ENCODE results near the gene NEDD9.
A peak's percentile ranks its signal among the peaks of the same experiment; 100 is the strongest.

The NEDD9 gene

DNA sequence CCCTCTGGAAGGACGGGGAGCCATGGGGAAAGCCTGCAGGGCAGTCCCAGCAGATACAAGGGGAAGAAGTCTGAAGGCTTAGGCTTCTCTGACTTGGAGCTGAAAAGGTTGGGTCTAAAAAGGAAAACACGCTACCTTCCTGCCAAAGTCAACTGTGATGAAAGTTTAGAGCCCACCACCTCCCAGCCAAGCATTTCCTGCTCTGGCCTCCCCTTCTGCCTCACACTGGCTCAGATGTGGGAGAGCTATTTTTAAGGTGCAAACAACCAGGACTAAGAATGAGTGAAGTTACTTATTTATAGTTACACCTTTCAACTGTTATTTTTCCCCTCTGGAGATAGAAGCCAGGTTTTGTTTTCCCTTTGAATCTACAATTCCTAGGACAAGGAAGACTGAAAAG, 21.2 kb downstream of the NEDD9 start:
- TF ChIP-seq, protein P1, sequence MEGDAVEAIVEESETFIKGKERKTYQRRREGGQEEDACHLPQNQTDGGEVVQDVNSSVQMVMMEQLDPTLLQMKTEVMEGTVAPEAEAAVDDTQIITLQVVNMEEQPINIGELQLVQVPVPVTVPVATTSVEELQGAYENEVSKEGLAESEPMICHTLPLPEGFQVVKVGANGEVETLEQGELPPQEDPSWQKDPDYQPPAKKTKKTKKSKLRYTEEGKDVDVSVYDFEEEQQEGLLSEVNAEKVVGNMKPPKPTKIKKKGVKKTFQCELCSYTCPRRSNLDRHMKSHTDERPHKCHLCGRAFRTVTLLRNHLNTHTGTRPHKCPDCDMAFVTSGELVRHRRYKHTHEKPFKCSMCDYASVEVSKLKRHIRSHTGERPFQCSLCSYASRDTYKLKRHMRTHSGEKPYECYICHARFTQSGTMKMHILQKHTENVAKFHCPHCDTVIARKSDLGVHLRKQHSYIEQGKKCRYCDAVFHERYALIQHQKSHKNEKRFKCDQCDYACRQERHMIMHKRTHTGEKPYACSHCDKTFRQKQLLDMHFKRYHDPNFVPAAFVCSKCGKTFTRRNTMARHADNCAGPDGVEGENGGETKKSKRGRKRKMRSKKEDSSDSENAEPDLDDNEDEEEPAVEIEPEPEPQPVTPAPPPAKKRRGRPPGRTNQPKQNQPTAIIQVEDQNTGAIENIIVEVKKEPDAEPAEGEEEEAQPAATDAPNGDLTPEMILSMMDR (IDR thresholded peaks at IDR 0.05): no peak
- H3K4me3 ChIP-seq: peak overlapping the region; percentile 7
- peak overlapping the region; percentile 79 to 95 for H3K27ac ChIP-seq
- no peak for DNase-seq (ENCODE audit: low spot score)

DNA sequence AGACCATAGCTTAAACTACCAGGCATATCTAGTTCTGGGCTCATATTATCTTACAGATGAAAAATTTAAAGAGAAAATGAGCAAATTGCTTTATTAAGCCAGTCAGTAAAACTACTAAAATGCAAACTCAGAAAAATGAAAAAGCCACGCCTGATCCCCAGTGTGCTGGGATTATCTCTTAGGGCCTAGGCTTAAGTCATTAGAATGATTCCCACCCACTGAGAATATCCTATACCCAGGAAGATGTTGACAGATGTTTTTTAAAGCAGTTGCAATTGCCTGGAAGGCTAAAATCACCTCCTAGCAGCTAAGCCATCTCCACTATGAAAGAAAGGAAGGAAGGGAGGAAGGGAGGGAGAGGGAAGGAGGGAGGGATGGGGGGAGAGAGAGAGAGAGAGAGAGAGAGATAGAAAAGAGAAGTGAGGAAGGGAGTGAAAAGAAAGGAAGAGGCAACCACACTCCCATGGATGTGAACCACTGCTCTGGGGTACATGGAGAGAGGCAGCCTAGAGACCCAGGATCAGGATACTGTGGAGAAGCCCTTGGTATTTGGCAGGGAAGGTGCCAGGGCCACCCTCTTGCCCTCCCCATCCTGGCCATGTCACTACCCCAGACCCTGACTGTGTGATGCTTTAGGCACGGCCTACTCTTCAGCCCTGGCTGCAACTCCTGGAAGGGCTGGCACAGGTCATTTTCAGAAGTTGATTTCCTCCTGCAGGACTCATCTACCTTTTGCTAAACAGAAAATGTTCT, 21.9 kb downstream of the NEDD9 start:
- H3K27ac ChIP-seq: peak overlapping the region; percentile 79 to 95
- TF ChIP-seq, protein P1 (IDR thresholded peaks at IDR 0.05): no peak
- H3K4me3 ChIP-seq: peak overlapping the region; percentile 7
- DNase-seq (ENCODE audit: low spot score): no peak

DNA sequence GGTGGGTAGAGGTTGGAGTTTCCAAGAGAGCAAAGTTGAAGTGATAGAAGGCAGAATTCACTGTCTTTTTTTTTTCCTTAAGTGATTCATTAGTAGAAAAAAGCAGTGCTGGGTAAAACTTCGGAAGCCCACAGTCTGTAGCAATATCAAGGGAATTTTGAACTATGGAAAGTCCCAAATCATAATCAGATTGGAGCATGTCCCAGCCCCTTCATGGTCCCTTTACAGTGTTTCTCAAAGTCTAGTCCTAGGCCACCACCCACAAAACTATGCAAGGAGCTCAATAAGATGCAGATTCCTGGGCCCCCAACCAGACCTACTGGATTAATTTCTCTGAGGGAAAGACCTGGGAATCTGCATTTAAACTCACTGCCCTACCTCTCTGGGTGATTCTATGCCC, 22.6 kb downstream of the NEDD9 start:
- Histone ChIP-seq H3K4me3 (no peak overlapping the region), H3K27ac (peak overlapping the region; percentile 79 to 95)
- TF ChIP-seq, protein P1 (IDR thresholded peaks at IDR 0.05): no peak
- no peak for DNase-seq (ENCODE audit: low spot score)

DNA sequence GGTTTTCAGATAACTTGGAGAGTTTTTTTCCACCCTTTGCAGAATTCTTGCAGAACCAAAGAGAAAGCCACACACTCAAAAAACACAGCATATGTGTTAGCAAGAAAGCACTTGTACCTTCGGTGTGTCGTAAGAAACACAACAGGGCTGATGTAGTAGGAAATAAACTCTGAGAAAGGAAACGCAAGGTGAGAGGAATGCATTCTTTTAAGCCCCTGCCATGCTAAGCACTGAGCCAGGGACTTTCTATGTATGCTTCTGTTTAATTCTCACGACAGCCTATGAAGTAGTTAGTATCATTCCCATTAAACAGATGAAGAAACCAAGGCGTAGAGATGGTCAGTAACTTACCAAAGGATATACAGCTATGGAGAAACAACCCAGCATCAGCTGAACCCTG, 23.1 kb downstream of the NEDD9 start:
- DNase-seq (ENCODE audit: low spot score): no peak
- TF ChIP-seq, protein P1 (IDR thresholded peaks at IDR 0.05): no peak
- H3K27ac ChIP-seq: peak overlapping the region; percentile 79 to 95
- no peak overlapping the region for H3K4me3 ChIP-seq

DNA sequence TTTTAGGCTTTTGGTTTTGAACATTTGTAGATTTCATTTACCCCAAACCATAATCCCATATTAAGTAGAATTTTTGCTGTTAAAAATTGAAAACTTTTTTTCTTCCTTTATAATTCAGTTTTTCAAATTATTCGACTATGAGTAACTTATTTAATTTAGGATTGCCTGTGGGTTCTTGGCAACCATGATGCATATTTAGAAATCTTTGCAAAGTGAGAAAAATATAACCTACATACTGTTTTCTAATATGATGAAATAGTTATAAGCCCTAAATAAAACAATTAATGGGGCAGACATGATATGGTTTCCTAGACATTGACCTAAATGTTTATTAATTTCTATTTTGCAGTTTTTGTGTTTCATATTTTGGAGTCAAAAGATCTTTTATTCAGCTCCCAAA, 23.6 kb downstream of the NEDD9 start:
- Histone ChIP-seq H3K27ac (peak overlapping the region; percentile 79 to 95), H3K4me3 (no peak overlapping the region)
- DNase-seq (ENCODE audit: low spot score): no peak
- TF ChIP-seq, protein P1 (IDR thresholded peaks at IDR 0.05): no peak

DNA sequence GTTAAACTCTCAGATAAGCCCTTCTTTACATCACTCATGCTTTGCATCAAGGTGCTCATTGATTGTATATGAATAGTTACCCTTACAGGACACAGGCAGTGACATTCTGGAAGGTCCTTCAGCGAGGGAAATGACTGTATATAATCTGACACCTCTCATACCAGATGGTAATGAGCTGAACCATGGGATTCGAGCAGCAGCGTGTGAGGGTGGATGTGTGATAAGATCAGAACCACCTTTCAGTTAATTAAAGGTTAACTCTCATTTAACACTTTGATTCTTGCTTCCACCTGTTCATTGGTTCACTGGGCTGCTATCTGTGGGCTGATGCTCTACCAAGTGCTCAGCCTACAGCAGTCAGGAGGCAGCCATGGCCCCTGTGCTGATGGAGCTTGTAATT, 24.2 kb downstream of the NEDD9 start:
- DNase-seq (ENCODE audit: low spot score): no peak
- H3K4me3 ChIP-seq: no peak overlapping the region
- TF ChIP-seq, protein P1 (IDR thresholded peaks at IDR 0.05): no peak
- peak overlapping the region; percentile 79 for H3K27ac ChIP-seq
